Central memory CD4-positive, alpha-beta T cell (primary cell): ENCODE data around the gene CNNM4.

Source experiments
- DNase-seq: peaks from one replicate; pipeline ENCODE4 v3.0.0; 2022
- total RNA-seq, 3 experiments: gene quantifications; one replicate each; lab custom pipeline; 2026; lab: John Stamatoyannopoulos, UW

CNNM4 gene
- total RNA-seq, result 10.6 to 20.1 (median 14.9) reads per million in 3 experiments

- DNase-seq, result peak; percentile 84
Measured at GRCh38 chr2:96760036-96760985, at the start of gene CNNM4. CNNM4 (plus strand) TSS chr2:96760902; CDS start chr2:96761000, 98 bp downstream.

DNA sequence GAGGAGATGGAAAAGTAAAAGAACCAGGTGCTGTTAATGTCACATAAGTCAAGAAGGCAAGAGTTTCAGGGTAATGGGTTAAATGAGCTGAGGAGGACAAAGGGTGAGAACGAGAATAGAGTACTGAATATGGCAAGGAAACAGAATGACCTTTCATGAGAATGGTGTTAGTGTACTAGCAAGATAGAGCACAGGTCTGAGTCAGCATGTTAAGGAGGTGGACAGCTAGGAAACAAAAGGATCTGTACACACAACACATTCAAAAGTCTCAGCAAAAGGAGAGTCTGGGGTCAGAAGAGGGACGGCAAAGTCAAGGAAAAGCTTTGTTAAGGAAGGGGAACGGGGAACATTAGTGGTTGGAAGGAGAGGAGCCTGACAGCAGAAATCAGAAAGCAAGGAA lies 49.7 kb upstream of the CNNM4 start:
- no peak for DNase-seq

GRCh38 chr2:96715658-96716057 lies 45.0 kb upstream of the CNNM4 start:
- no peak for DNase-seq

DNA sequence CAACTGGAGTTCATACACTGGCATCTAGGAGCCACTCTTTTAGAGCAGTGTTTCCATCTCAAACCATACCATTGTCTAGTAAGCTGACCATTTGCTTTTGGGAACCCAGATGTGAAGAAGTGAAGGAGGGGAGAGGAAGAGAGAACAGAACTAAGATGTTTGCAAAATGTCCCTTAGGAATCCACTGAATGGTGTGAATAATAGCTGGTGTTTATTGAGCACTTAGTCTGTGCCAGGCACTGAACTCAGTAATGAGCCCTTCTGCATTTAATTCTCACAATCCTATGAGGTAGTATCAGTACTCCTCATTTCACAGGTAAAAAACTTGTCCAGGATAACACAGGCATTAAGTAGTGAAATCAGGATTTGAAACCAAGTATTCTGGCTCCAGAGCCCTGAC lies 44.3 kb upstream of the CNNM4 start:
- DNase-seq, result no peak

DNA sequence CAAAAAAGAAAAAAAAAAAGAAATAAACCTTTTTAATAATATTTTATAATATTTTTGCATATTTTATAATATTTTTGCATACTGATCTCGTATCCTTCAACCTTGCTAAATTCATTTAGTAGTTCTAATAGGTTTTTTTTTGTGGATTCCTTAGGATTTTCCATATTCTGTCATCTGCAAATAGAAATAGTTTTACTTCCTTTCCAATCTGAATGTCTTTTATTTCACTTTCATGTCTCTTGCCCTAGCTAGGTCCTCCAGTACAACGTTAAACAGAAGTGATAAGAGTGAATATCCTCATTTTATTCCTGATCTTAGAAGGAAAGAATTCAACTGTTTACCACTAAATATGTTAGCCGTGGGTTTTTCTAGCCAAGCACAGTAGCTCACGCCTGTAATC lies 34.6 kb upstream of the CNNM4 start:
- DNase-seq, result no peak

GRCh38 chr2:96727431-96727830 lies 33.3 kb upstream of the CNNM4 start:
- DNase-seq, result no peak

- DNase-seq, result no peak
Measured at GRCh38 chr2:96729748-96730147, 31.0 kb upstream of the CNNM4 start.

DNA sequence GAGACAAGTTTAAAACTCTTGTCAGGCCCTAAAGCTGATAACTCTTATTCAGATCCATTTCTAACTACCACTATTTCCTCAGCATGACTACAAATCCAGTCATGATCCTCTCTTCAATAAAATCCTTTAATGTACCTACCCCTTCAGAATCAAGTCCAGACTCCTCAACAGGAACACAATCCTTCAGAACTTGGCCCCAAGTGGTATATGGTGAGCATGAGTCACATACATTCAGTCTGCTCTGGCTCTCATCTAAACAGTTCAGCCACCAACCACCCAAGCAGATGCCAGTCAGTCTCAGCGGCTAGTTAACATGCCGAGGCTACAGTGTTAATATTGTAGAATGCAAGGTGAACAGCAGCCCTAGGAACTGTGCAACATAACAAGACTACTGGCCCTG lies 30.5 kb upstream of the CNNM4 start:
- DNase-seq, result no peak

DNA sequence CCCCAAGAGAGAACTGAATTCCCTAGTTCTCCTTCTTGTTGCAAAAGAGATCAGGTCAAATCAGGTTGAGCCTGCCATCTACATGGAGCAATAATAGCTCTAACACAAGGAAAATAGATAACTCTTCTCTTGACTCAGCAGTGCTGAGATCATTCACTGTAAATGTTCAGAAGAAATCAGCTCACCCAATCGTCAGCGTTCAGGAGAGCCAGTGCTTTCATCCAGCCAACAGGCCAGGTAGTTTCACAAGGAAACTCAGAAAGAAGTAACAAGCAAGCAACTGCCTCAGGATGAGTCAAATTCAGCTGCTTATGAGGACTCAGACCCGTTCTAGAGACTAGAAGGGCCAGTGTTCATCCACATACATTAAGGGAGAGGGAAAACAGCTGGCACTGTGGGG lies 26.8 kb upstream of the CNNM4 start:
- no peak for DNase-seq

DNA sequence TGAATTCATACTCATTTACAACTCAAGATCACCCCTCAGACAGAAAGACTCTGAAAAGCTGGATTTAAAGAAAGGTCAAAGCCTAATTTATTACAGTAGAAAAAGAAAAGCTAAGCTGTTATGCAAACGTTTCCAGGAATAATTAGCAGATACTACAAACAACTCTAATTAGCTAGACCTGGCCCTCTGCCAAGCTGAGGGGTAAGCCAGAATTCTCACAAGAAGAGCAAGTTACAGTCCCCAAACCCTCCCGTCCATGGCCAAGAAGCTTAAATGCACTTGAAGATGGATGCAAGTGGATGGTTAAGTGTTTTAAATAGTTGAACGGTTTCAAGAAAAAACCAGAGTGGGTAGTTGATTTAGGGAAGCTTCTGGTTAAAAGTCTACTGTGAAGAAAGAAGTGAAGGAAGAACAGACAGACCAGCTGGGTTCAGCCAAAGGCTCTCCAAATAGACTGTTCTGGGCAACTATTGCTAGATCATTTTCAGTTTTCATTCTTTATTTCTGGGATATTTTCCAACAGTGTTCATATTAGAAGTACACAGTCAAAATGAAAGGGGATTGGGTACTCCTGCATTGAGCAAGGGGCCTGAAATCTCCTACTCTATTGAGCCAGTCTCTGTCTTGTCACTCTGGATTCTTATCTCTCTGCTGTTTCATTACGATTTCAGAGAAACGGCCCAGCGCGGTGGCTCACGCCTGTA lies 25.7 kb upstream of the CNNM4 start:
- no peak for DNase-seq

GRCh38 chr2:96737251-96737650 lies 23.5 kb upstream of the CNNM4 start:
- DNase-seq, result no peak

DNA sequence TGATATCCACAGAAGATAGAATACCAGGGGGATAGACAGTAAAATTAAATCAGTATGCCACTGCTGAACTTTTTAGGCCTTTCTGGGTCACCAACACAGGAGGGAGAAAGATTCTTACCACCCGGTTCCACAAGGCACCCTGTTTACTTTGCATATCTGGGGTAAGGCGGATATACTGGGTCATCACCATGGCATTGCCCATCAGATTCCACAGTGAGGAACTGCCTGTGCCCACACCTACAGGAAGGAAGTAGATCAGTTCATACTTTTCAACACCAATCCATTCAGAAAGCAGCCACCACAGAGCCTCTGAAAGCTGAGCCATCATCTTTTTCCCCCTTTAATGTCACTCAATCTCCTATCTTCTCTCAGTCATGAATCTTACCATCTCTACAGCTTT lies 22.9 kb upstream of the CNNM4 start:
- peak; percentile 67 for DNase-seq

DNA sequence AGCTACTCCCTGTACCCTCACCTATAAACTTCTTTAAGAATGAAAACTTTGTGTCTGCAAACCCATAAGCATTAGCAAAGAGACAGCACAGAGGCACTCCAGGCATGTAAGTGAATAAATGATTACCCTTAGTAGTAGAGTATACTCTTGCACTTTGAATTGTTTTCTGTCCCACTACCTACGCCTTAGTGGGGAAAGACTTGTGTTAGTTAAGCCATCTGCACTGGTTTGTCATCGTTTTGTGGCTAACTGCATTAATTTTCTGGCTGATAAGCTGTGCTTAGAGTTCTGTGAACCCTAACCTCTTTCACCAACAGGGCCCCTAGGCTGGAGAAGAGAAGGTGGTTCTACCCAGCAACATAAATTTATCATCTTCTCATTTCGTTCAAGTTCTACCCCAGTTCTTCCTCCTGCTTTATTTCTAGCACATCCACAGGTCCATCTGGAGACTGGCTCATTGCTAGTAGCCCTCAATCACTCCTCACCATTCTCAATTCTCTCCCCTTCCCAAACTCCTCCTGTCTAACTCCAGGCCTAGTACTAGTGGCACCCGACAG lies 21.5 kb upstream of the CNNM4 start:
- no peak for DNase-seq

DNA sequence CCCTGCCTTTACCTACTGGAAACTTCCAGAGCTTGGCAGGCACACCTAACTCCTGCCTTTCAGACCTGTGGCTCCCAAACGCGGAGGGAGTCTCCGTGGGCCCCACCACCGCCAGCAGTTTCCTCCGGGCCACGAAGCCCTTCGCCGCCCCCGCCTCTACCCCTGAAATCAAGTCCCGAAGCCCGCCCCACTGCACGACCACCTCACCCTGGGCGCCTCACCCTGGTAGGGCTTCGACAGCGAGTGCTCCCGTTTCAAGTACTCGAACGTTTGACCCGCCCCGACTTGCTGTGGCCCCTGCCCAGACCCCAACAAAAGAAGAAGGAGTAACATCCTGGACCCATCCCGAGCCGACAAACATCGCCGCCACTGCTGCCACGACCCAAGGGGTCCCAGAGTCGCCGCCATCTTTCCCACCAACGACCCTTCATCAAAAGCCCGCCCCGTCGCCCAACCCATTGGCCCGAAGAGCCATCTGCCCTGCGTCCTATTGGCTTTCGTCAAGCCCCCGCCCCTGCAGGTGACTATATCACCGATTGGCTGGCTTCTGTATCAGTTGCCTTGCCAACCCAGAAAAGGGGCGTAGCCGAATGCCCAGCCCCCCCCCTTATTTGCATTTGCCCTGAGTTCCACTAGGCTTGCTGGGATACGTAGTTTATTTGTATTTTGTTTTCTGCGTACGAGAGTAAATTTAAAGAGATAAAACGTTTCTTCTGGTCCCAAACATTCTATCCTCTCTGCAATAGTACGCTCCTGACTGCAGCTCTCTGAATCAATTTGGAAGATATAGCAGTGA lies 20.9 kb upstream of the CNNM4 start, which contains the start of gene LMAN2L:
Gene LMAN2L, minus strand, starts transcription at position 432 of the 796 bp plus-strand sequence. Its CDS starts 24 bp downstream, at position 408.
- DNase-seq, result peak; percentile 95

GRCh38 chr2:96747061-96747617 lies 13.6 kb upstream of the CNNM4 start:
- DNase-seq, result no peak

GRCh38 chr2:96751800-96752199 lies 8.9 kb upstream of the CNNM4 start:
- DNase-seq, result no peak

DNA sequence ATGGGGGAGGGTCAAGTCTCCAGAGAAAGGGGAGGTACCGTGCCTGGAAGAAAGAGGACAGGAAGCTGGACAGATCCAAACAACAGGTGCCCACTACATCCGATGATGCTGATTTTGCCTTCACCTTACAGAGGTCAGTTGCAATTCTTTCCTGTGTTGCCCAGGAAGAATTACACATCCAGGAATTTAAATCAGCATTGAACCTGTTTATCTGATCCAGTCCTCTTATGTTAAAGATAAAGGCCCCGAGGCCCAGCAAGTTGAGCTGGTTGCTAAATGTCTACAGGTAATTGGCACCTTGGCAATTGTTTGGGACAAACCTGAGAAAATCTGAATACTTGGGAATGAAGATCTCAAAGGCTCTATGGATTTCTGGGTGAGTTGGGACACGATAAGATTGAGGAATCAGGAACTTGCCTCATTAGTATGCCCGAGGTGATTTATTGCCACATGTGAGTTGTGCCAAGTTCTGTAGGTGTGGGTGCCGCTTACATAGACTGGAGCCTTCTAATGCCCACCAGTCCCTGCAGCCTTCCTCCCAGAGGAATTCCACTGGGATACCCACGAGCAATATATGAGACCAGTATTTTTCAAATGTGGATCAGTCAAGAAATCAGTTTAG lies 6.9 kb upstream of the CNNM4 start:
- DNase-seq, result no peak

- DNase-seq, result no peak
Measured at GRCh38 chr2:96754317-96754716, 6.4 kb upstream of the CNNM4 start.

DNA sequence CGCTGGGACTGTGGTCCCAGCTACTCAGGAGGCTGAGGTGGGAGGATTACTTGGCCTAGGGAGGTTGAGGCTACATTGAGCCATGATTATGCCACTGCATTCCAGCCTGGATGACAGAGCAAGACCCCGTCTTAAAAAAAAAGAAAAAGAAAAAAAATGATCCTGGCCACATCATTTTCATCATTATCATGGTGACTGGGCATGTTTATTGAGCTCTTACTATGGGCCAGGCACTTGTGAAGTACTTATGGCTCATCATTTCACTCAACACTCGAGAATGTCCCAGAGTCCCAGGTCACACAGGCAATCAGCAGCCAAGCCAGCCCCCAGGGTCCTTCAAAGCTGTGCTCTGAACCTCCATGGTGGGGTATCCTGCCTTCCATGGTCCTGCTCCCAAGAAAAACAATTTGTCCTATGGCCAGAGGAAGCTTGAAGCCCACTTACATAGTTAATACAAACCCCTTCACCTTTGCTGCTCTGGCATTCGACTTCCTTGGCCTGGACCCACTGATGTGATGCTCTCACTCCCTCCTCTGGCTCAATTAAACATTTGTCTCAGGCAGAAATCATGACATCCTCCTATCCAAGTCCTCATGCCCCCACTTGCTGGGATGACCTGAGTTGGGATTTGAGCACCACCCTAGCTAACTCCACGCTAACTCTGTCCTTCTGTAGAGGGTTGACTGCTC lies 3.8 kb upstream of the CNNM4 start:
- DNase-seq, result no peak

- no peak for DNase-seq
Measured at GRCh38 chr2:96757477-96757860, 3.2 kb upstream of the CNNM4 start.

GRCh38 chr2:96758987-96759386 lies 1.7 kb upstream of the CNNM4 start:
- DNase-seq, result no peak
